IMR-90 (cell line): Measurements from ENCODE around the gene GNG12. TPM values are rescaled to one million over a fixed set of nuclear protein-coding genes. Genes with fewer than 3 reads are reported as not detected.

Experiments used
- ATAC-seq: fragments of 200-7000 bp; cut with Tn5 transposase; 2 replicates; pipeline ENCODE4 v1.9.1; 2020; ENCODE audit warnings: low read depth, mild to moderate bottlenecking, moderate library complexity
- BruUV-seq: library from RNA; stranded (reverse); fragments of 400-500 nt; replicated peaks from 2 replicates; lab custom pipeline; 2021; lab: Mats Ljungman, UMichigan
- CTCF ChIA-PET: fragments of 300-600 bp; formaldehyde crosslinking; extraction: SDS; loops from one replicate; lab custom pipeline; 2021; ENCODE audit warnings: antibody characterized with exemption; lab: Yijun Ruan, JAX
- POLR2A ChIA-PET: fragments of 300-600 bp; sonication (Branson Sonifier 250); formaldehyde crosslinking; loops from one replicate; lab custom pipeline; 2022; ENCODE audit warnings: antibody characterized with exemption; ENCODE audit not compliant: unreplicated experiment; lab: Charles Lee
- DNase-seq: peaks from one replicate; pipeline ENCODE4 v3.0.0; 2013
- H2AFZ ChIP-seq: replicated peaks from 2 replicates; pipeline ENCODE3; 2013; ENCODE audit warnings: low read length, mild to moderate bottlenecking; ENCODE audit not compliant: poor library complexity
- H2AK5ac ChIP-seq: 2 replicates; pipeline ENCODE4 v1.6.1; 2013; ENCODE audit warnings: low read depth, low read length, inconsistent platforms
- H2AK9ac ChIP-seq: replicated peaks from 2 replicates; pipeline ENCODE3; 2013; ENCODE audit warnings: mild to moderate bottlenecking, low read depth, low read length, moderate library complexity; ENCODE audit not compliant: poor library complexity
- H2BK120ac ChIP-seq: 2 replicates; pipeline ENCODE4 v1.6.1; 2013; ENCODE audit warnings: low read depth, low read length, inconsistent platforms
- H2BK15ac ChIP-seq: 3 replicates; pipeline ENCODE4 v1.6.1; 2013; ENCODE audit warnings: low read depth, low read length, inconsistent platforms
- H2BK20ac ChIP-seq: 2 replicates; pipeline ENCODE4 v1.6.1; 2013; ENCODE audit warnings: low read depth, mild to moderate bottlenecking, inconsistent platforms, low read length, moderate library complexity
- H2BK5ac ChIP-seq: 2 replicates; pipeline ENCODE4 v1.6.1; 2013; ENCODE audit warnings: mild to moderate bottlenecking, low read depth, low read length, inconsistent platforms; ENCODE audit not compliant: poor library complexity, severe bottlenecking
- H3K14ac ChIP-seq: replicated peaks from 2 replicates; pipeline ENCODE4 v1.6.1; 2013; ENCODE audit warnings: low read depth, low read length, inconsistent platforms
- H3K18ac ChIP-seq: 2 replicates; pipeline ENCODE4 v1.6.1; 2013; ENCODE audit warnings: low read depth, low read length, control low read depth
- H3K23ac ChIP-seq: 2 replicates; pipeline ENCODE4 v1.6.1; 2013; ENCODE audit warnings: low read depth, low read length, inconsistent platforms
- H3K27ac ChIP-seq: 2 replicates; pipeline ENCODE4 v1.5.1; 2013; ENCODE audit warnings: mild to moderate bottlenecking, control low read depth, low read length; ENCODE audit not compliant: insufficient read depth
- H3K27me3 ChIP-seq: 2 replicates; pipeline ENCODE4 v1.6.1; 2013; ENCODE audit warnings: low read length; ENCODE audit not compliant: control insufficient read depth, insufficient read depth
- H3K36me3 ChIP-seq: 2 replicates; pipeline ENCODE4 v1.6.1; 2013; ENCODE audit warnings: low read length, mixed read lengths; ENCODE audit not compliant: control insufficient read depth, insufficient read depth
- H3K4ac ChIP-seq: 2 replicates; pipeline ENCODE4 v1.6.1; 2013; ENCODE audit warnings: low read depth, low read length, inconsistent platforms
- H3K4me1 ChIP-seq: 2 replicates; pipeline ENCODE4 v1.6.1; 2013; ENCODE audit warnings: low read length, mixed read lengths; ENCODE audit not compliant: control insufficient read depth, insufficient read depth
- H3K4me2 ChIP-seq: 2 replicates; pipeline ENCODE4 v1.6.1; 2013; ENCODE audit warnings: low read depth, mild to moderate bottlenecking, control low read depth, low read length, moderate library complexity
- H3K4me3 ChIP-seq: 2 replicates; pipeline ENCODE4 v1.5.1; 2013; ENCODE audit warnings: low read depth, mild to moderate bottlenecking, control low read depth, low read length, moderate library complexity; ENCODE audit not compliant: insufficient read depth
- H3K56ac ChIP-seq: 2 replicates; pipeline ENCODE4 v1.6.1; 2013; ENCODE audit warnings: low read length, inconsistent platforms; ENCODE audit not compliant: insufficient read depth; ENCODE audit errors: extremely low read depth
- H3K79me1 ChIP-seq, 2 experiments: 2 replicates each; pipeline ENCODE4 v1.6.1; 2013; ENCODE audit warnings: low read length in 2 of 2, inconsistent platforms in 1 of 2, low read depth in 1 of 2
- H3K9ac ChIP-seq: 2 replicates; pipeline ENCODE4 v1.6.1; 2013; ENCODE audit warnings: low read depth, low read length, control low read depth
- H3K9me1 ChIP-seq: 2 replicates; pipeline ENCODE4 v1.6.1; 2013; ENCODE audit warnings: low read length, inconsistent platforms; ENCODE audit not compliant: insufficient read depth
- H3K9me3 ChIP-seq: 2 replicates; pipeline ENCODE4 v1.6.1; 2013; ENCODE audit warnings: low read length; ENCODE audit not compliant: control insufficient read depth, insufficient read depth
- H4K20me1 ChIP-seq: 2 replicates; pipeline ENCODE4 v1.6.1; 2013; ENCODE audit warnings: low read length, inconsistent platforms; ENCODE audit not compliant: insufficient read depth
- H4K5ac ChIP-seq: 2 replicates; pipeline ENCODE4 v1.6.1; 2013; ENCODE audit warnings: mild to moderate bottlenecking, low read depth, low read length, control low read depth
- H4K8ac ChIP-seq, 2 experiments: 2 replicates each; pipeline ENCODE4 v1.6.1; 2013; ENCODE audit warnings: low read depth in 2 of 2, low read length in 2 of 2, control low read depth in 1 of 2, inconsistent platforms in 1 of 2
- H4K91ac ChIP-seq: 2 replicates; pipeline ENCODE4 v1.6.1; 2013; ENCODE audit warnings: low read depth, low read length, inconsistent platforms; ENCODE audit not compliant: insufficient read depth
- NFE2L2 ChIP-seq: fragments of 150-350 bp; IDR thresholded peaks from 2 replicates; pipeline ENCODE4 v1.6.1; 2016; ENCODE audit warnings: low read depth, mild to moderate bottlenecking, low read length
- WGBS, 2 experiments: methylation state at CpG; one replicate each; pipeline versions ENCODE4 v1.1.5 to v1.1.7; 2013; ENCODE audit warnings: missing lambda C conversion rate in 2 of 2; ENCODE audit not compliant: insufficient read length in 1 of 2; ENCODE audit errors: extremely low coverage in 2 of 2; 5-methylcytosine and 5-hydroxymethylcytosine counted together
- dilution Hi-C: fragments of 300-500 bp; cut with HindIII; formaldehyde crosslinking; loops from one replicate; pipeline ENCODE4 v1.14.3; 2018; ENCODE audit warnings: low sequenced_read_pairs; ENCODE audit not compliant: unreplicated experiment
- in situ Hi-C: fragments of 300-500 bp; cut with MboI; formaldehyde crosslinking; loops from 3 replicates; pipeline ENCODE4 v1.14.3; 2019; ENCODE audit warnings: low sequenced_read_pairs, inconsistent platforms, mixed read lengths
- intact Hi-C: fragments of 100-400 bp; cut with micrococcal nuclease; formaldehyde crosslinking; loops from 2 replicates; pipeline ENCODE4 v1.10.0; 2022
- polyA plus RNA-seq, 3 experiments: library from polyadenylated mRNA; depleted of rRNA; stranded (reverse); fragments of >200 nt; gene quantifications; 2 replicates each; pipeline ENCODE4 v1.2.3, GENCODE V29; 2012; ENCODE audit warnings: low replicate concordance in 1 of 3
- total RNA-seq: library from RNA; depleted of rRNA; stranded (reverse); fragments of >200 nt; gene quantifications from 2 replicates; pipeline ENCODE4 v1.2.3, GENCODE V29; 2012
- TF ChIP-seq, protein P1 (sequence below): conservative IDR thresholded peaks from 2 replicates; pipeline ENCODE4 v1.5.1; 2012; ENCODE audit warnings: mild to moderate bottlenecking, low read depth, low read length, improper control_type of control experiment
- TF ChIP-seq, protein P2 (sequence below): fragments of 150-350 bp; IDR thresholded peaks from 2 replicates; pipeline ENCODE4 v1.6.1; 2017; ENCODE audit warnings: mild to moderate bottlenecking, antibody characterized with exemption, low read length, low read depth

GNG12 gene
- total and polyA plus RNA-seq, 2 of the 4 experiments (the other 2 are of a cell fraction): 92.3 to 132 TPM

DNA sequence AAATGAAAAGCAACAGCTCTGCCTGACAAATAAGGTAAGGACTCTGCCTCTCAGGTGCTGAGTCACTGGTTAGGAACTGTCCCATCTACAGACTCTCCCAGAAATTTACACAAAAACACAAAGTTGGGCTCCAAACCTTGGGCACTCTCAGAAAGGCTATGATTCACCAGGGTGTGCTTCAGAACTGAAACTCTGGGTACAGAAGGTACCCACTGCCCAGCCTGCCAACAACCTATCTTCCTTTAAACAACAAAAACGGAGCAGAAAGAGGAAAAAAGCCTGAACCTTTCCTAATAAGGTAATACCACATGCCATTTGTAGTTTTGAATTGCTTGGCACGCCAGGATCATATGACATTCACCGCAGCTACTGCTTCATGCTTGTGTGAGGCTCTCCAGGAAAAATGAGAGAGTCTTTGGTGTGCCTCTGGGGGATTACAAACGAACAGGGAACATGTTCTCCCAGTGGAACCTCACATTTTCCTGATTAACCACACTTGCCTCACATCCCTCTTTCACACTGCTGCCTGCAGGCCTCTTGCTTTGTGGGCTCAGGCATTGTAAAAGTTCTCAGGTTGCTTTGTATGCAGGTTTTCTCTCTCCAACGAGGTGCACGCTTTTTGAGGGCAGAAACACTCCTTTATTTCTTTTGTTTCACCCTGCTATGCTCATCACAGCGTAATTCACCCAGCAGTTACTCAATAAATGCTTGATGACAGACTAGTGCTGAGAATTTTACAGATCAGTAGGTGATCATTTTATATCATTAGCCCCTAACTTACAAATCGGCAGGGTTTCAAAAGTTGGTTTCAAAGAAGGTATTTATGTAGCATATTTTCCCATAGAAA lies 83.2 kb downstream of the GNG12 start:
- H2BK15ac ChIP-seq: peak overlapping the region; percentile 92
- H3K4me2 ChIP-seq: peak overlapping the region; percentile 34
- peak overlapping the region; percentile 81 to 96 for H4K8ac ChIP-seq
- H3K56ac ChIP-seq: peak overlapping the region; percentile 78
- peak overlapping the region; percentile 92 for H3K23ac ChIP-seq
- in situ Hi-C loops (loop anchor here (25.0 kb wide), 1 partner anchor 338 kb away; no protein-coding TSS in a partner anchor), intact Hi-C loops (loop anchor here (2.0 kb wide), 1 partner anchor 65 kb away; the partner anchor contains the start of gene GADD45A), dilution Hi-C loops (no loop called here)
- peaks cover 46 to 85% of the 10 kb centered on the region in 2 experiments for H3K79me1 ChIP-seq
- H3K4ac ChIP-seq: peak overlapping the region; percentile 96
- peak overlapping the region; percentile 89 for H2BK120ac ChIP-seq
- H3K36me3 ChIP-seq: peaks cover 4% of the 10 kb centered on the region; the same call in 1 of the 2 replicates
- peak overlapping the region; percentile 95 for H3K27ac ChIP-seq
- TF ChIP-seq, protein P1, sequence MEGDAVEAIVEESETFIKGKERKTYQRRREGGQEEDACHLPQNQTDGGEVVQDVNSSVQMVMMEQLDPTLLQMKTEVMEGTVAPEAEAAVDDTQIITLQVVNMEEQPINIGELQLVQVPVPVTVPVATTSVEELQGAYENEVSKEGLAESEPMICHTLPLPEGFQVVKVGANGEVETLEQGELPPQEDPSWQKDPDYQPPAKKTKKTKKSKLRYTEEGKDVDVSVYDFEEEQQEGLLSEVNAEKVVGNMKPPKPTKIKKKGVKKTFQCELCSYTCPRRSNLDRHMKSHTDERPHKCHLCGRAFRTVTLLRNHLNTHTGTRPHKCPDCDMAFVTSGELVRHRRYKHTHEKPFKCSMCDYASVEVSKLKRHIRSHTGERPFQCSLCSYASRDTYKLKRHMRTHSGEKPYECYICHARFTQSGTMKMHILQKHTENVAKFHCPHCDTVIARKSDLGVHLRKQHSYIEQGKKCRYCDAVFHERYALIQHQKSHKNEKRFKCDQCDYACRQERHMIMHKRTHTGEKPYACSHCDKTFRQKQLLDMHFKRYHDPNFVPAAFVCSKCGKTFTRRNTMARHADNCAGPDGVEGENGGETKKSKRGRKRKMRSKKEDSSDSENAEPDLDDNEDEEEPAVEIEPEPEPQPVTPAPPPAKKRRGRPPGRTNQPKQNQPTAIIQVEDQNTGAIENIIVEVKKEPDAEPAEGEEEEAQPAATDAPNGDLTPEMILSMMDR: no peak
- TF ChIP-seq NFE2L2: peak; percentile 59; the same call in 1 of the 2 replicates
- TF ChIP-seq, protein P2, sequence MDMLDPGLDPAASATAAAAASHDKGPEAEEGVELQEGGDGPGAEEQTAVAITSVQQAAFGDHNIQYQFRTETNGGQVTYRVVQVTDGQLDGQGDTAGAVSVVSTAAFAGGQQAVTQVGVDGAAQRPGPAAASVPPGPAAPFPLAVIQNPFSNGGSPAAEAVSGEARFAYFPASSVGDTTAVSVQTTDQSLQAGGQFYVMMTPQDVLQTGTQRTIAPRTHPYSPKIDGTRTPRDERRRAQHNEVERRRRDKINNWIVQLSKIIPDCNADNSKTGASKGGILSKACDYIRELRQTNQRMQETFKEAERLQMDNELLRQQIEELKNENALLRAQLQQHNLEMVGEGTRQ: peak; percentile 34; the same call in 1 of the 2 replicates
- H2BK20ac ChIP-seq: peak overlapping the region; percentile 79
- H2AFZ ChIP-seq: peak overlapping the region; percentile 41
- BruUV-seq: no TSS peak
- peak overlapping the region; percentile 88 for H2AK9ac ChIP-seq
- H2AK5ac ChIP-seq: peak overlapping the region; percentile 95
- 60% methylated on average over 1 of the region's 8 CpGs; no CpG with 5 or more reads in 1 of the 2 experiments for WGBS, 2 experiments
- no peaks in the 10 kb centered on the region for H3K27me3 ChIP-seq
- no peaks in the 10 kb centered on the region for H3K9me3 ChIP-seq
- peak overlapping the region; percentile 96 for H3K14ac ChIP-seq
- peak overlapping the region; percentile 96 for H2BK5ac ChIP-seq
- H3K9me1 ChIP-seq: peaks cover 23% of the 10 kb centered on the region
- H4K20me1 ChIP-seq: 0 out of 2 replicates have a peak, but pooled peaks cover 4% of the 10 kb centered on the region
- DNase-seq (peak; percentile 83), ATAC-seq (peak; percentile 58)
- peak overlapping the region; percentile 43 for H3K9ac ChIP-seq
- H4K5ac ChIP-seq: peak overlapping the region; percentile 93
- POLR2A ChIA-PET: no interaction called here
- peaks cover 24% of the 10 kb centered on the region for H3K4me1 ChIP-seq
- H3K18ac ChIP-seq: peak overlapping the region; percentile 81
- CTCF ChIA-PET: no interaction called here
- H4K91ac ChIP-seq: peak overlapping the region; percentile 97
- H3K4me3 ChIP-seq: peak overlapping the region; percentile 6; the same call in 1 of the 2 replicates
